Stimulated activated CD4-positive, alpha-beta T cell treated with anti-CD3 and anti-CD28 coated beads, Interleukin-1b, Interleukin-23, amount 100 ng/mL, for 48 hours (primary cell): ENCODE results near the gene RABL3.
"Not testable (repeated sequence)": the region's sequence is repeated elsewhere in the genome, so short reads cannot be mapped to it uniquely, and the experiment has no call there.

Source experiments
- DNase-seq: peaks from one replicate; pipeline ENCODE4 v3.0.0-alpha.2; 2020

Gene RABL3

DNA sequence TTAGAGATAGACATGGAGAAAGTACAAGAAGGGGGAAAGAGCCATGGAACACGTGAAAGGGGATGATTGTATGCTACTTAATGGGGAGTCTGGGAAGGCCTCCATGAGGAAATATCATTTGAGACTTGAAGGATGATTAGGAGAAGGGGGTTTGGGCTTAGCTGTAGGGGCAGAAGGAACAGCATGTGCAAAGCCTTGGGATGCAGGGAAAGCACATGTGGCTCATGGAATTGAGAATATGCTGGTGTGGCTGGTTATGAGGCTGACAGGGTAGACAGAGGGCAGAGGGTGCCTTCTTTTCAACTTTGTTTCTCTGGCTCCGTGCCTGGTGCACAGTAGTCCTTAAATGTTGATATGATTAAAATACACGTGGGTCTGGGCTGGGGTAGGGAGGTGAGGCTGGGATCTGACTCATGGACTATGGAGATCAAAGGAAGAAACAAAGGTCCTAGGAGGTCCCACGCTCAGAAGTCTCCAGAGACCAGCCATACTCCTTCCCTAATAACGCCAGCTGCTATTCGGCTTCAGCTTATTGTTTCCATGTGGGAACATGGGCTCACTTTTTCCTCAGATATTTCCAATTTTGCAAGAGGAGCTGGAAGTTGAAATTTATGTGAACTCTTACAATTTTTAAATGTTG lies 1.4 kb upstream of the RABL3 start:
- DNase-seq, result no peak

- DNase-seq, result peak; percentile 13
Measured at GRCh38 chr3:120742849-120743365, 591 bp upstream of the RABL3 start.

GRCh38 chr3:120741837-120742197 lies 499 bp downstream of the RABL3 start:
- no peak for DNase-seq

GRCh38 chr3:120741320-120741719 lies 996 bp downstream of the RABL3 start:
- DNase-seq, result no peak

- DNase-seq, result not testable (repeated sequence)
Measured at GRCh38 chr3:120738006-120738405, 4.3 kb downstream of the RABL3 start.

- DNase-seq, result no peak
Measured at GRCh38 chr3:120730576-120731542, 11.5 kb downstream of the RABL3 start.

- no peak for DNase-seq
Measured at GRCh38 chr3:120726791-120727190, 15.5 kb downstream of the RABL3 start.

- peak; percentile 57 for DNase-seq
Measured at GRCh38 chr3:120719167-120719834, 23.0 kb downstream of the RABL3 start.

GRCh38 chr3:120713262-120713661 lies 29.1 kb downstream of the RABL3 start:
- no peak for DNase-seq

GRCh38 chr3:120710369-120710768 lies 31.9 kb downstream of the RABL3 start:
- no peak for DNase-seq

GRCh38 chr3:120708408-120708807 lies 33.9 kb downstream of the RABL3 start:
- DNase-seq, result no peak

GRCh38 chr3:120706950-120707349 lies 35.4 kb downstream of the RABL3 start:
- no peak for DNase-seq

GRCh38 chr3:120705884-120706582 lies 36.3 kb downstream of the RABL3 start:
- DNase-seq, result no peak

GRCh38 chr3:120699333-120699732 lies 43.0 kb downstream of the RABL3 start:
- no peak for DNase-seq

- DNase-seq, result no peak
Measured at GRCh38 chr3:120693439-120694171, 48.7 kb downstream of the RABL3 start.

GRCh38 chr3:120689395-120689794 lies 52.9 kb downstream of the RABL3 start:
- DNase-seq, result no peak

DNA sequence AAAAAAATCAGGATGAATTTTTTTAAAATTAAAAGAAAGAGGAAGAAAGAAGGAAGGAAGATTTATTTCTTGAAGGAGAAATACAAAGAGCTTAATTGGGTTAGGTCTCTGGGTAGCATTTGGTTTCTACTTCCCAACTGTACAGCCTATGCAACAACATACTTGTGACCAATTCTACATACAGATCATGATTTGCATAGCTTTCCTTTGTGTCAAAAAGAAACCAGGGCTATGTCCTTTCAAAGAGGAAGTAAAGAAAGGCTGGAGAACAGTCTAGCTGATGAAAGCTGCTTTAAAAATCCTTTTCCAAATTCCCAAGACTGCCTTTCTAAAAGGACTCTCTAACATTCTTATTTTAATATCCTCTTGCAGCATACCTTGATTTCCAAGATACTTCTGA lies 54.2 kb downstream of the RABL3 start:
- no peak for DNase-seq

GRCh38 chr3:120685411-120685810 lies 56.9 kb downstream of the RABL3 start:
- DNase-seq, result no peak

GRCh38 chr3:120684896-120685295 lies 57.4 kb downstream of the RABL3 start:
- no peak for DNase-seq

DNA sequence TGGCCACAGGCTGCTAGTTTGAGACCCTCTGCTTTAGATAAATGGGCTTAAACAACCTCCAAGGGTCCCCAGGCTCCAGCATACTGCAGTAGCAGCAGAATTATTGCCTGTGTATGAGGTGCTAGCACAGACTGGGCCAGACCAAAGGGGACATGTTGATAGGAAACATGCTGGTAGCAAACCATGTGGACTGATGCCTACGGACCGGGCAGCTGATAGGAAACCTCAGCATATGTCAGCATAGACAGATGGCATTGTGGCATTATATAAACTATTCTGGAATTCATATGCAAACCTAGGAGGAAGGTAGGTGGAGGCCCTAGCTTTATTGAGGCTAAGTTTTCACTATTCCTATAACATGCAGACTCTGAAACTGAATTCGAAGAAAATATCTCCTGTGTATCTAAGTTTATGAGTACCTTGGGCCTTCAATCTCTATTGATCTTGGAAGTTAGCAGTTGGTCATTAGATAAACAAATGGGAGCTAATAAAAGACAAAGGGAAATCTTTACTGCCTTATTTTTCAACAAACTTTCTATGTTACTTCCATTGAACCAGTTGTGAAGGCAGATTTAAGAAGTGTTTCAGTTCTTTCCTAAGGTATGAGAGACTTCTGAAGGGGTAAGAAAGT lies 58.5 kb downstream of the RABL3 start:
- no peak for DNase-seq

DNA sequence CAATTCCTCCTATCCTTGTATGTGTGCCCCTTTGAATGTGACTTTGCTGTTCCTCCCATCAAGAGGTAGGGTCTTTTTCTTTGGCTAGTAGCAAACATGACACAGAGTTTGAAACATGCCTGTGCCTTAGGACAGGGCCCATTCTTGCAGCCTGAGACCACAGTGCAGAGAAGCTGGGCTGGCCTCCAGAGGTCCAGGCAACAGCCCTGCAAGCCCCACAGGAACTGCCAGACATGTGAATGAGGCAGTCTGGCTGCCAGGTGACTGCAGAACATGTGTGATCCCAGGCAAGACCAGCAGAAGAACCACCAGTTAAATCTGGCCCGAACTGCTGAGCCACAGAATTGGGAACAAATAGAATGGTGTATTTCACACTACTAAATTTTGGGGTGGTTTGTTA lies 59.1 kb downstream of the RABL3 start:
- no peak for DNase-seq
